ENCODE results near the gene RNF183. TPM values are rescaled to one million over a fixed set of nuclear protein-coding genes. Genes with fewer than 3 reads are reported as not detected.
A peak's percentile ranks its signal among the peaks of the same experiment; 100 is the strongest.

RNF183 gene
- polyA plus RNA-seq, 3 donors = not detected

DNA sequence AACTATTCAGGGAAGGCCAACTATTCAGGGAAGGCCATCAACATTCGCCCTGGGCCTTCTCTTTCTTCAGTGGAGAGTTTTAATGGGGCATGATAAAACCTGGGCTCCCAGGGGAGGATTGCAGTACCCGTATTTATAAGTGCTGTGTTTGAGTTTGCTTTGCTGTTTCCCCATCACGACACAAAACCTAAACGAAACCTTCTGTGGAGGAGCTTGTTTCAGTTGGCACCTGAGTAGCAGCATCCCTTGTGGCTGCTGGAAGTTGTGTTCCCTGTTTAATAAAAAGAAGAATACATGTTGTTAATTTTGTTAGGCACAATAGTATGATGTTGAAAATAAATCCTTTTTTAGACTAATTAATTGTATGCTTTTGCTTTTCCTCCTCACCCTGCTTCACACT, 28.6 kb upstream of the RNF183 start:
- H3K4me1 Mint-ChIP-seq = peaks cover 2% of the 10 kb centered on the region
- no peak overlapping the region for H3K27ac Mint-ChIP-seq
- Histone ChIP-seq H3K79me2 (ENCODE audit: insufficient read depth, low read length) (no peaks in the 10 kb centered on the region), H3K36me3 (replicated peaks in 1 of 2; ENCODE audit: control insufficient read depth in 1 of 2, insufficient read depth in 2 of 2, low read length in 2 of 2) (no peaks in the 10 kb centered on the region), H2AFZ (ENCODE audit: insufficient read depth, low read depth, low read length, poor library complexity, severe bottlenecking) (no peak overlapping the region), H3K9me3 (replicated peaks in 1 of 2; ENCODE audit: control insufficient read depth in 1 of 2, insufficient read depth in 1 of 2, low read length in 2 of 2) (no peaks in the 10 kb centered on the region), H3K4me3 (replicated peaks in 1 of 3; ENCODE audit: low read depth in 2 of 3, low read length in 3 of 3) (no peak overlapping the region), H3K27me3 (ENCODE audit: control insufficient read depth in 2 of 2, insufficient read depth in 2 of 2, low read length in 2 of 2) (no peaks in the 10 kb centered on the region), H4K20me1 (ENCODE audit: insufficient read depth, low read length) (no peaks in the 10 kb centered on the region), H3K4me2 (replicated peaks; ENCODE audit: extremely low read depth, low read length, poor library complexity, severe bottlenecking) (no peak overlapping the region), H3K9ac (ENCODE audit: insufficient read depth, low read length, poor library complexity, severe bottlenecking) (no peak overlapping the region), H3K27ac (ENCODE audit: low read depth in 1 of 2, low read length in 2 of 2) (no peak overlapping the region), H3K4me1 (ENCODE audit: control insufficient read depth in 1 of 2, insufficient read depth in 2 of 2, low read length in 2 of 2) (no peaks in the 10 kb centered on the region)
- WGBS (ENCODE audit: insufficient coverage) = 82% methylated on average over 3 of the region's 4 CpGs
- TF ChIP-seq, protein P1, sequence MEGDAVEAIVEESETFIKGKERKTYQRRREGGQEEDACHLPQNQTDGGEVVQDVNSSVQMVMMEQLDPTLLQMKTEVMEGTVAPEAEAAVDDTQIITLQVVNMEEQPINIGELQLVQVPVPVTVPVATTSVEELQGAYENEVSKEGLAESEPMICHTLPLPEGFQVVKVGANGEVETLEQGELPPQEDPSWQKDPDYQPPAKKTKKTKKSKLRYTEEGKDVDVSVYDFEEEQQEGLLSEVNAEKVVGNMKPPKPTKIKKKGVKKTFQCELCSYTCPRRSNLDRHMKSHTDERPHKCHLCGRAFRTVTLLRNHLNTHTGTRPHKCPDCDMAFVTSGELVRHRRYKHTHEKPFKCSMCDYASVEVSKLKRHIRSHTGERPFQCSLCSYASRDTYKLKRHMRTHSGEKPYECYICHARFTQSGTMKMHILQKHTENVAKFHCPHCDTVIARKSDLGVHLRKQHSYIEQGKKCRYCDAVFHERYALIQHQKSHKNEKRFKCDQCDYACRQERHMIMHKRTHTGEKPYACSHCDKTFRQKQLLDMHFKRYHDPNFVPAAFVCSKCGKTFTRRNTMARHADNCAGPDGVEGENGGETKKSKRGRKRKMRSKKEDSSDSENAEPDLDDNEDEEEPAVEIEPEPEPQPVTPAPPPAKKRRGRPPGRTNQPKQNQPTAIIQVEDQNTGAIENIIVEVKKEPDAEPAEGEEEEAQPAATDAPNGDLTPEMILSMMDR (IDR thresholded peaks at IDR 0.05) = no peak
- H3K9me3 Mint-ChIP-seq = no peaks in the 10 kb centered on the region
- DNase-seq = no peak
- H3K4me3 Mint-ChIP-seq = no peak overlapping the region
- intact Hi-C loops (cut with micrococcal nuclease) = no loop called here
- no peaks in the 10 kb centered on the region for H3K36me3 Mint-ChIP-seq
- no peaks in the 10 kb centered on the region for H3K27me3 Mint-ChIP-seq (ENCODE audit: low read depth in 3 of 3)

DNA sequence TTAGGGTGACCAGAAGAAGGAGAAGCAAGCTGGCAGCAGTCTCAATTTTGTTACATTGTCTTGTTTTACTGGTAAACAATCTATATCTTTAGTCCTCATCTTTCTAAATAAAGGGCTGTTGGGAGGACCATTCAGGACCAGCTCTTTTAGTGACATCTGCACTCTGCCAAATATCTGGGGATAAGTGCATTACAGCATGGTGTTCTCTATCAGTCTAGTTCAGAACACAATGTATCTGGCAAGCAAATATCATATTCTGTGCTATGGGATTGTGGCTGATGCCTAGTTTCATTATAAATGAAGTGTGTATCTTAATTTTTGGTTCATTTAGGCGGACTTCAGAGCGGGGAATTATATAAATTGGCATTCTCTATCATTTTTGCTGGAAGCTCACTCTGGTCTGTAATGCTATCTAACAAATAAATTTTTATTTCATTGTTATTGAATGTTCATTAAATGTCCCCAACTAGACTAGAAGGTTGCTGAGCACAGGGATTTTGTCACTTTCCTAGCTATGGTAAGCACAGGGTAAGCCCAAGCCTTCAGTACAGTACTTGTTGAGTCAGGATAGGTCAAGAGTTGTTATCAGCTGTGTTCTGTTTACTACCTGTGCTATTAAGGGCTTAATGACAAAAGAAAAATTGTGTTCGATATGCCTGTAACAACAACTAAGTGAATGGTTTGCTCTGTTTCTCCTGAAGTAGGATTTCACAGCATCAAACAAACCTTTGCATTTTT, 25.0 kb upstream of the RNF183 start:
- Histone ChIP-seq H3K27me3 (ENCODE audit: control insufficient read depth in 2 of 2, insufficient read depth in 2 of 2, low read length in 2 of 2) (no peaks in the 10 kb centered on the region), H4K20me1 (ENCODE audit: insufficient read depth, low read length) (no peaks in the 10 kb centered on the region), H3K27ac (ENCODE audit: low read depth in 1 of 2, low read length in 2 of 2) (no peak overlapping the region), H3K79me2 (ENCODE audit: insufficient read depth, low read length) (no peaks in the 10 kb centered on the region), H3K9ac (ENCODE audit: insufficient read depth, low read length, poor library complexity, severe bottlenecking) (no peak overlapping the region), H2AFZ (ENCODE audit: insufficient read depth, low read depth, low read length, poor library complexity, severe bottlenecking) (no peak overlapping the region), H3K36me3 (replicated peaks in 1 of 2; ENCODE audit: control insufficient read depth in 1 of 2, insufficient read depth in 2 of 2, low read length in 2 of 2) (no peaks in the 10 kb centered on the region), H3K4me2 (replicated peaks; ENCODE audit: extremely low read depth, low read length, poor library complexity, severe bottlenecking) (no peak overlapping the region), H3K4me1 (ENCODE audit: control insufficient read depth in 1 of 2, insufficient read depth in 2 of 2, low read length in 2 of 2) (no peaks in the 10 kb centered on the region), H3K9me3 (replicated peaks in 1 of 2; ENCODE audit: control insufficient read depth in 1 of 2, insufficient read depth in 1 of 2, low read length in 2 of 2) (no peaks in the 10 kb centered on the region), H3K4me3 (replicated peaks in 1 of 3; ENCODE audit: low read depth in 2 of 3, low read length in 3 of 3) (no peak overlapping the region)
- no peaks in the 10 kb centered on the region for H3K4me1 Mint-ChIP-seq
- H3K27me3 Mint-ChIP-seq (ENCODE audit: low read depth in 3 of 3) = peaks cover 0 to 1% (median 0%) of the 10 kb centered on the region in 3 donors
- H3K9me3 Mint-ChIP-seq = no peaks in the 10 kb centered on the region
- WGBS (ENCODE audit: insufficient coverage) = no CpG with 5 or more reads among the region's 3 CpGs
- no peak overlapping the region for H3K4me3 Mint-ChIP-seq
- DNase-seq = no peak
- TF ChIP-seq, protein P1 (IDR thresholded peaks at IDR 0.05) = no peak
- intact Hi-C loops (cut with micrococcal nuclease) = no loop called here
- H3K27ac Mint-ChIP-seq = peak overlapping the region in 1 of 7 donors; percentile 10
- no peaks in the 10 kb centered on the region for H3K36me3 Mint-ChIP-seq
